Pancreas (tissue), 10 donors: Measurements from ENCODE around the gene ADCY4. TPM values are rescaled to one million over a fixed set of nuclear protein-coding genes. Genes with fewer than 3 reads are reported as not detected.
"Not testable (repeated sequence)": the region's sequence is repeated elsewhere in the genome, so short reads cannot be mapped to it uniquely, and the experiment has no call there.

Experiments
- ATAC-seq, 4 donors: fragments of 200-7000 bp; cut with Tn5 transposase; one replicate each; pipeline versions ENCODE4 v1.8.0 to v1.9.1; 2020; ENCODE audit warnings: mild to moderate bottlenecking in 4 of 4, moderate library complexity in 4 of 4
- DNase-seq, 6 donors: peaks; one replicate each; pipeline ENCODE4 v3.0.0-alpha.2; 2020
- FAIRE-seq: peaks from 2 replicates; lab custom pipeline; 2012; peaks lifted over from hg19 to GRCh38; lab: Jason Lieb, UNC
- H3K27ac ChIP-seq, 4 donors: fragments of 200-600 bp; sonication (generic); 1 replicate in 3 of 4; 2 replicates in 1 of 4; pipeline versions ENCODE4 v1.5.0 to v1.8.0; 2020
- H3K27me3 ChIP-seq, 4 donors: fragments of 200-600 bp; one replicate each; pipeline ENCODE4 v1.8.0; 2021
- H3K36me3 ChIP-seq, 3 donors: fragments of 200-600 bp; sonication (generic) in 1 of 3; one replicate each; pipeline versions ENCODE4 v1.5.0 to v1.8.0; 2020 to 2021
- H3K4me1 ChIP-seq, 3 donors: fragments of 200-600 bp; one replicate each; pipeline ENCODE4 v1.8.0; 2021
- H3K4me3 ChIP-seq, 4 donors: fragments of 200-600 bp; sonication (generic) in 2 of 4; one replicate each; pipeline versions ENCODE4 v1.5.0 to v1.8.0; 2020 to 2021
- H3K9me3 ChIP-seq, 4 donors: fragments of 200-600 bp; one replicate each; pipeline ENCODE4 v1.8.0; 2021
- WGBS, 2 donors: extraction: QIAGEN DNeasy Blood & Tissue Kit; methylation state at CpG; one replicate each; pipeline ENCODE4 v1.1.7; 2013; 5-methylcytosine and 5-hydroxymethylcytosine counted together
- intact Hi-C, 3 donors: fragments of 100-400 bp; cut with DNase I; formaldehyde crosslinking; loops; one replicate each; pipeline versions ENCODE4 v1.11.1 to v1.14.2; 2022
- polyA plus RNA-seq, 2 donors: library from polyadenylated mRNA; stranded (reverse); fragments of 200-250 nt; gene quantifications; one replicate each; pipeline ENCODE4 v1.2.3, GENCODE V29; 2013
- total RNA-seq, 6 donors: library from RNA; stranded (reverse); fragmentation: NEBNext Ultra II Directional in 4 of 6; extraction: Animal tissue kit (Norgen Biotek cat#: 25700) in 4 of 6; gene quantifications; one replicate each; pipeline versions ENCODE4 v1.2.1 to v1.2.4, GENCODE V29; 2021 to 2023
- TF ChIP-seq, protein P1 (sequence below), 4 donors: fragments of 200-600 bp; sonication (generic) in 3 of 4; IDR thresholded peaks; one replicate each; pipeline versions ENCODE4 v1.5.0 to v1.8.0; 2021; ENCODE audit warnings: antibody characterized with exemption in 4 of 4
- donor health status: healthy with polysubstance abuse.
- donor health status: DM: no; HTN: no; CAD: no; lungs with moderate emphysema.
- donor health status: DM: no; HTN: no; CAD: no.
- donor health status: control.
- donor health status: control.
- donor health status: Bipolar disorder and iron deficiency.
- donor health status: DM: yes; HTN: yes; CAD: no.
- donor health status: DM: no; HTN: no; CAD: no.
- donor health status: DM: no; HTN: no; CAD: no.
- donor health status: DM: yes; HTN: yes; CAD: no.

The ADCY4 gene
- total and polyA plus RNA-seq, 8 donors: 3.2 to 59.3 (median 5.3) TPM

DNA sequence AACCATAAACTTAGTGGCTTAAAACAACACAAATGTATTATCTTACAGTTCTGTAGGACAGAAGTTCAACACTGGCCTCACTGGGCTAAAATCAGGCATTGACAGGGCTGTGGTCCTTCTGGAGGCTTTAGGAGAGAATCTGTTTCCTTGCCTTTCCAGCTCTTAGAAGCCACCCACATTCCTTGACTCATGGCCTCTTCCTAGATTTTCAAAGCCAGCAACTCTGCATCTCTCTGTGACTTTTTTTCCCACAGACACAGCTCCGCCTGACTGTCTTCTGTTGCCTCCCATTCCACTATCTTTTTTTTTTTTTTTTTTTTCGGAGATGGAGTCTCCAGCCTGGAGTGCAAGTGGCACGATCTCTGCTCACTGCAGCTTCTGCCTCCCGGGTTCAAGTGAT lies 21.3 kb upstream of the ADCY4 start:
- Histone ChIP-seq H3K4me1 (no peaks in the 10 kb centered on the region), H3K4me3 (no peak overlapping the region), H3K27me3 (no peaks in the 10 kb centered on the region), H3K9me3 (no peaks in the 10 kb centered on the region), H3K27ac (no peak overlapping the region), H3K36me3 (no peaks in the 10 kb centered on the region)
- DNase-seq (no peak), ATAC-seq (no peak), FAIRE-seq (no peak)
- intact Hi-C loops: no loop called here
- TF ChIP-seq, protein P1, sequence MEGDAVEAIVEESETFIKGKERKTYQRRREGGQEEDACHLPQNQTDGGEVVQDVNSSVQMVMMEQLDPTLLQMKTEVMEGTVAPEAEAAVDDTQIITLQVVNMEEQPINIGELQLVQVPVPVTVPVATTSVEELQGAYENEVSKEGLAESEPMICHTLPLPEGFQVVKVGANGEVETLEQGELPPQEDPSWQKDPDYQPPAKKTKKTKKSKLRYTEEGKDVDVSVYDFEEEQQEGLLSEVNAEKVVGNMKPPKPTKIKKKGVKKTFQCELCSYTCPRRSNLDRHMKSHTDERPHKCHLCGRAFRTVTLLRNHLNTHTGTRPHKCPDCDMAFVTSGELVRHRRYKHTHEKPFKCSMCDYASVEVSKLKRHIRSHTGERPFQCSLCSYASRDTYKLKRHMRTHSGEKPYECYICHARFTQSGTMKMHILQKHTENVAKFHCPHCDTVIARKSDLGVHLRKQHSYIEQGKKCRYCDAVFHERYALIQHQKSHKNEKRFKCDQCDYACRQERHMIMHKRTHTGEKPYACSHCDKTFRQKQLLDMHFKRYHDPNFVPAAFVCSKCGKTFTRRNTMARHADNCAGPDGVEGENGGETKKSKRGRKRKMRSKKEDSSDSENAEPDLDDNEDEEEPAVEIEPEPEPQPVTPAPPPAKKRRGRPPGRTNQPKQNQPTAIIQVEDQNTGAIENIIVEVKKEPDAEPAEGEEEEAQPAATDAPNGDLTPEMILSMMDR (IDR thresholded peaks at IDR 0.05): no peak
- WGBS, 2 donors: 79 to 80% methylated on average over 4 of the region's 4 CpGs

DNA sequence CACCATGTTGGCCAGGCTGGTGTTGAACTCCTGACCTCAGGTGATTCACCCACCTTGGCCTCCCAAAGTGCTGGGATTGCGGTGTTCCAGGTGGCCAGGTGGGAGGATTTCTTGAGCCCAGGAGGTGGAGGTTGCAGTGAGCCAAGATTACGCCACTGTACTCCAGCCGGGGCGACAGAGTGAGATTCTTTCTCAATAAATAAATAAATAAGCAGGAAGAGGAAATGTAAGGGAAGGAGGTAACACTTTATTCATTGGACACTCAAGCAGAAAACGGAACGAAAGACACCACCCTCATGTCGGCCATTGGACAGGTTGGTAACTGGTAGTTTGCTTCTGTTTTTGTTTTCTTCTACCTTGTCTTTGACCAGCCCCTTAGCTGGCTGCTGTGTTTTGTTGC lies 20.1 kb upstream of the ADCY4 start:
- no peaks in the 10 kb centered on the region for H3K36me3 ChIP-seq
- intact Hi-C loops: no loop called here
- TF ChIP-seq, protein P1 (IDR thresholded peaks at IDR 0.05): no peak
- no peaks in the 10 kb centered on the region for H3K4me1 ChIP-seq
- no peak overlapping the region for H3K4me3 ChIP-seq
- 85 to 93% methylated on average over 7 of the region's 7 CpGs for WGBS, 2 donors
- DNase-seq (no peak), FAIRE-seq (no peak), ATAC-seq (no peak)
- H3K27me3 ChIP-seq: no peaks in the 10 kb centered on the region
- H3K27ac ChIP-seq: no peak overlapping the region
- no peaks in the 10 kb centered on the region for H3K9me3 ChIP-seq

DNA sequence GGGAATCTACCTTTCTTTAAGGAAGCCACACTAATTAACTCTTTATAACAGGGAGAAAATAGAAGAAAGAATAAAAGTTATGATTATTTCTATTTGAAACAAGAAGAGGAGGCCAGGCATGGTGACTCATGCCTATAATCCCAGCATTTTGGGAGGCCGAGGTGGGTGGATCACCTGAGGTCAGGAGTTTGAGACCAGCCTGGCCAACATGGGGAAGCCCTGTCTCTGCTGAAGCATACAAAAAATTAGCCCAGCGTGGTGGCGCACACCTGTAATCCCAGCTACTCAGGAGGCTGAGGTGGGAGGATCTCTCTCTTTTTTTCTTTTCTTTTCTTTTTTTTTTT lies 19.6 kb upstream of the ADCY4 start:
- WGBS, 2 donors: 84 to 92% methylated on average over 3 of the region's 3 CpGs
- intact Hi-C loops, H3K9me3 ChIP-seq, ATAC-seq, H3K4me1 ChIP-seq, FAIRE-seq, H3K4me3 ChIP-seq, DNase-seq, H3K27me3 ChIP-seq, H3K36me3 ChIP-seq, H3K27ac ChIP-seq: not testable (repeated sequence)

DNA sequence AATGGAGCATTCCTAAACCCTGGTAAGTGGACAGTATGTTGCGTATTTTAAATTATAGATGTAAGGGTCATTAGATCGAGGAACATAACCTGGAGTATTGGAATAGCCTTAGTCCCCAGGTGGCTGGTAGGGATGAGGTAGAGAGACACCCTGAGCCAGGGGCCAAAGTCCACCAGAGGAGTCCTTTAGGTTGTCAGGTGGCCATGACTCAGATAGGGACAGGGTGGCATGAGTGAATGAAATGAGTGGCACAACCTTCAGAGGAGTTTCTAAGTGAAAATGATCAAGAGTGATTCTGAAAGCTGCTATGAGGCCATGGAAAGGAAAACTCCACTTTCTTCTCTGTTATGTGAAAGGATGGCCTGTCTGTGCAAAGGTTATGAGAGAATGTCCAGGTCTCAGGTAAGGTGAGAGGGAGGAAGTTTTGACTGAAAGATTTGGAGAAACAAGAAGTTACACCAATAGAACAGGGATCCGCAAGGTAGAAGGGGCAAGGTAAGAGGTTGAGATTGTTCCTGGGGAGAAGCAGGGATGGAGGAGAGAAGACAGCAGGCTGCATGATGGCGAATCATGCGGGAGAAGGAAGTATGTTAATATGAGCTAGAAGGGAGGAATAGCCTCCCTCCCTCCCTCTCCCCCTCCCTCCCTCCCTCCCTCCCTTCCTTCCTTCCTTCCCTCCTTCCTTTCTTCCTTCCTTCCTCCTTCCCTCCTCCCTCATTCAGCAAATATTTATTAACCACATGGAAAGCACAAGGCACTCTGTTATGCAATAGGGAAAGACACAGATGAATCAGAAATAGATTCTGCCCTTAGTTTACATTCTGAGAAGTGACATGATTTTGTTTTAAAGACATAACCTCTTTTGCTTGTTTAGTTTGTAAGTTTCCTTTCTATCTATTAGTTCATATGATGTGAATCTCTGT lies 18.9 kb upstream of the ADCY4 start:
- no peak overlapping the region for H3K27ac ChIP-seq
- peak in 1 of 6 donors; percentile 31 for DNase-seq
- WGBS, 2 donors: 56 to 82% methylated on average over 4 to 5 of the region's 5 CpGs
- no peaks in the 10 kb centered on the region for H3K4me1 ChIP-seq
- ATAC-seq: peak in 3 of 4 donors; percentile 38 to 80 (median 72)
- TF ChIP-seq, protein P1 (IDR thresholded peaks at IDR 0.05): no peak
- no peaks in the 10 kb centered on the region for H3K9me3 ChIP-seq
- no peaks in the 10 kb centered on the region for H3K27me3 ChIP-seq
- H3K36me3 ChIP-seq: no peaks in the 10 kb centered on the region
- intact Hi-C loops: no loop called here
- H3K4me3 ChIP-seq: no peak overlapping the region
- no peak for FAIRE-seq

DNA sequence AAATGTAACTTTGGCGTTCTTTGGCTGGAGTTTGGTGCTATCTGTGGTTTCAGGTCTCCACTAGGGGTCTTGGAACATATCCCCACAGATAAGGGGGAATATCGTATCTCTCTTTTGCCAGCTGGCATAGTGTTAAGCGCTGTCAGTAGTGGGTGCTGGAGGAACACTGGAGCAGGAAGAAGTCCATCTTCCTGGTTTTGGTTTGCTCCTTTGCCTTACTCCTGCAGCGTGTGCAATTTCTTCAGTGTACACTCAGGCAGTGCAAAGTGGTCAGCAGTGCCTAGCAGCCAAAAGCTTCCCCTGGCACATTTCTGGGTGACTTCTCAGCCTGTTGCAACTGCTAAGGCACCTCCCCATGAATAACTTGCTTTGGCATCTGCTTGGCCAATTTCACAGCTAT lies 16.6 kb upstream of the ADCY4 start:
- no peaks in the 10 kb centered on the region for H3K36me3 ChIP-seq
- FAIRE-seq (no peak), ATAC-seq (peak in 3 of 4 donors; percentile 53 to 60 (median 56)), DNase-seq (no peak)
- intact Hi-C loops: no loop called here
- TF ChIP-seq, protein P1 (IDR thresholded peaks at IDR 0.05): no peak
- H3K4me3 ChIP-seq: no peak overlapping the region
- H3K27ac ChIP-seq: no peak overlapping the region
- H3K4me1 ChIP-seq: no peaks in the 10 kb centered on the region
- no peaks in the 10 kb centered on the region for H3K27me3 ChIP-seq
- 20 to 26% methylated on average over 4 of the region's 4 CpGs for WGBS, 2 donors
- no peaks in the 10 kb centered on the region for H3K9me3 ChIP-seq
